ENCODE measurements around the gene VCP.

Gene VCP

GRCh38 chr9:35054185-35054835, 18.1 kb downstream of the VCP start:
- no peaks in the 10 kb centered on the region for H3K27me3 ChIP-seq (replicated peaks)
- H3K36me3 ChIP-seq (replicated peaks), result peaks cover 68% of the 10 kb centered on the region
- H3K27ac ChIP-seq, result no peak overlapping the region
- no peak for TF ChIP-seq CTCF (IDR thresholded peaks at IDR 0.05; ENCODE audit: low read depth, low read length, missing control alignments)
- no peak for DNase-seq
- in situ Hi-C loops (cut with HindIII; ENCODE audit: low pct_ligation_motif_present, low sequenced_read_pairs), result no loop called here
- no peak overlapping the region for H3K4me3 ChIP-seq (ENCODE audit: low read depth, low read length)

DNA sequence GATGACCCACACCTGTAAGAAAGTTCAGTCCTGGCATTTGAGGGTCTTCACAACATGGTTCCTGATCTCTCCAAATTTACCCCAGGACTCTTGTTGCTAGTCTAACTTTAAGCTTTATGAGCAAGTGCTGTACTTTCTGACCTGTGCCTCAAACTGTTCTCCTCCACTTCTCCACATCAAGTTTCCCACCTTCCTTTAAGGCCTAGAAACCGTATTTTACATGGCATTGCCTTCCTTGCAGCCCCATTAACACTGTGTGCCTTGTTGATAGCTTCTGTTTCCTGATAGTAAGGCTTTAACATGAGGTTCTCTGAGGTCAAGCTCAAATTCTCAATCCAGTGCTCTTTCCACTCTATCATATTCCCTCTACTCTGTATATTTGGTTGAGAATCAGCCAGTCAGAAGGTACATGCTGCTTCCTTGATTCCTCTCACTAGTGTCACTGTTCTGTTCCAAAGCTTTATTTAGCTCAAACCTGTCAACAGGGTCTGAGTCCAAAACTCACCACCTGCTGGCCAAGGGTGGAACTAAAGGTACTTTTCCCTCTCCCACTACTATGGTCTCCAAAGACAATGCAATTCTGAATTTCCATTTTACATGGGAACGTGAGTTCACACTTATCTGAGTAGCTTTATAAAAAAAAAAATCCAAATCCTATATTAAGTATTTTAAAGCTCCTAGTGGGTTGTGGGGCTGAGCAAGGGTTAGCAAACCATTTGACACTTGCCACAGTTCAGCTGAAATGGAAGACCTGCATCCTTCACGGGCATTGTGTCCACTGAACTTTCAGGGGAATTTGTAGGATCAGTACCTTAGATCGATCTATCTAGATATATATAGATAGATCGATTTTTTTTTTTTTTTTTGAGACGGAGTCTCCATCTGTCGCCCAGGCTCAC, 21.1 kb downstream of the VCP start:
- no peaks in the 10 kb centered on the region for H3K27me3 ChIP-seq (replicated peaks)
- no peak overlapping the region for H3K27ac ChIP-seq
- in situ Hi-C loops (cut with HindIII; ENCODE audit: low pct_ligation_motif_present, low sequenced_read_pairs), result no loop called here
- peaks cover 43% of the 10 kb centered on the region for H3K36me3 ChIP-seq (replicated peaks)
- no peak overlapping the region for H3K4me3 ChIP-seq (ENCODE audit: low read depth, low read length)
- peak; percentile 76 for TF ChIP-seq CTCF (IDR thresholded peaks at IDR 0.05; ENCODE audit: low read depth, low read length, missing control alignments)
- peak; percentile 33 for DNase-seq

GRCh38 chr9:35048511-35048910, 23.9 kb downstream of the VCP start:
- Histone ChIP-seq H3K27ac (no peak overlapping the region), H3K27me3 (replicated peaks) (no peaks in the 10 kb centered on the region), H3K4me3 (ENCODE audit: low read depth, low read length) (no peak overlapping the region), H3K36me3 (replicated peaks) (peaks cover 19% of the 10 kb centered on the region)
- TF ChIP-seq CTCF (IDR thresholded peaks at IDR 0.05; ENCODE audit: low read depth, low read length, missing control alignments), result no peak
- no peak for DNase-seq
- in situ Hi-C loops (cut with HindIII; ENCODE audit: low pct_ligation_motif_present, low sequenced_read_pairs), result no loop called here

DNA sequence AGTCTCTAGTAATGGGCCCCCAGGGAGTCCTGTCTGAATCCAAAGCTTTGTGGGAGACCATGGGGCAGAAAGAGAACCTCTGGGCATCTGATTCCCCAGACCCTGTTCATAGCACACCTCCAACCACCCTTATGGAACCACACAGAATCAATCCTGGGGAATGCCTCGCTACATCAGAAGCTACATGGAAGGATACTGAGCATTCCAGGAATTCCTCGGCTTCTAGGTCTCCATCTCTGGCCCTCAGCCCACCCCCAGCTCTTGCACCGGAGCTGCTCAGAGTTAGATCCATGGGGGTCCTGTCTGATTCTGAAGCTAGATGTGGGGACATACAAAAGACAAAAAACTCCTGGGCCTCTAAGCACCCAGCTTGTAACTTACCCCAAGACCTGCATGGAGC, 28.4 kb downstream of the VCP start:
- Histone ChIP-seq H3K27ac (no peak overlapping the region), H3K27me3 (replicated peaks) (no peaks in the 10 kb centered on the region), H3K4me3 (ENCODE audit: low read depth, low read length) (no peak overlapping the region), H3K36me3 (replicated peaks) (peaks cover 8% of the 10 kb centered on the region)
- in situ Hi-C loops (cut with HindIII; ENCODE audit: low pct_ligation_motif_present, low sequenced_read_pairs), result no loop called here
- DNase-seq, result no peak
- no peak for TF ChIP-seq CTCF (IDR thresholded peaks at IDR 0.05; ENCODE audit: low read depth, low read length, missing control alignments)

DNA sequence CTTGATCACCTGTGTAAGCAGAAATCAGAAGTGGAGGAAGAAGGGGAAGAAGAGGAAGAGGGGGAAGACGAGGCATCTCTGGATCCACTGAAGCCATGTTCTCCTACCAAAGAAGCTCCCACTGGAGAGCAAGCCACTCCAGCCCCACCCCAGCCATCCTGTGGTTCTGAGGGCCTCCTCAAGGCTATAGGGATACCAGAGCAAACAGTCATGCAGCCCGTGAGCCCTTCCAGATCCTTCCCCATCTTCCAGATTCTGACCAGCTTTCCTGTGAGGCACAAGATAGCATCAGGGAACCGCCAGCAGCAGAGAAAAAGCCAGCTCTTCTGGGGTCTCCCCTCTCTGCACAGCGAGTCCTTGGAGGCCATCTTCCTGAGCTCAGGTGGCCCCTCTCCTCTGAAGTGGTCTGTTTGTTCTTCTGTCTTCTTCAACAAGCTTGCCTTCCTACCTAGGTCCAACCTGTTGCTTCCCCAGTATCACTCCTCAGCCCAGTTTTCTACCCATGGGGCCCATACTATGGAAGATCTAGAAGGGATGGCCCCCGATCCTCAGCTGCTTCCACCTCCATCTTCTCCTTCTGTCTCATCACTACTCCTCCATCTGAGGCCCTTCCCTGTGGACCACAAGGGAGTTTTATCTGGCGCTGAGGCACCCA, 29.4 kb downstream of the VCP start:
- TF ChIP-seq CTCF (IDR thresholded peaks at IDR 0.05; ENCODE audit: low read depth, low read length, missing control alignments), result no peak
- in situ Hi-C loops (cut with HindIII; ENCODE audit: low pct_ligation_motif_present, low sequenced_read_pairs), result no loop called here
- no peak for DNase-seq
- Histone ChIP-seq H3K4me3 (ENCODE audit: low read depth, low read length) (no peak overlapping the region), H3K36me3 (replicated peaks) (peaks cover 4% of the 10 kb centered on the region), H3K27me3 (replicated peaks) (no peaks in the 10 kb centered on the region), H3K27ac (no peak overlapping the region)
